Natural killer cell (primary cell): Measurements from ENCODE around the gene NELL2. TPM values are rescaled to one million over a fixed set of nuclear protein-coding genes. Genes with fewer than 3 reads are reported as not detected.

Experiments
- ATAC-seq, 3 donors: fragments of 150-1000 bp in 2 of 3; fragments of 200-7000 bp in 1 of 3; cut with Tn5 transposase; 1 replicate in 1 of 3; 2 replicates in 2 of 3; pipeline ENCODE4 v1.10.0; 2021; ENCODE audit warnings: mild to moderate bottlenecking in 2 of 3, moderate library complexity in 2 of 3
- DNase-seq, 2 donors: peaks; one replicate each; pipeline versions ENCODE4 v3.0.0 to v3.0.0-alpha.2; 2013 to 2021; ENCODE audit warnings: mixed read lengths in 1 of 2
- H3K27ac ChIP-seq: one replicate; pipeline ENCODE4 v1.5.1; 2013; ENCODE audit warnings: mild to moderate bottlenecking, low read length
- H3K27me3 ChIP-seq: one replicate; pipeline ENCODE4 v1.6.1; 2013; ENCODE audit warnings: low read length; ENCODE audit not compliant: control insufficient read depth, insufficient read depth
- H3K36me3 ChIP-seq: one replicate; pipeline ENCODE4 v1.6.1; 2013; ENCODE audit warnings: low read length; ENCODE audit not compliant: control insufficient read depth, insufficient read depth
- H3K4me1 ChIP-seq: one replicate; pipeline ENCODE4 v1.6.1; 2013; ENCODE audit warnings: low read length; ENCODE audit not compliant: control insufficient read depth, insufficient read depth
- H3K4me3 ChIP-seq: one replicate; pipeline ENCODE4 v1.5.1; 2013; ENCODE audit warnings: low read length
- H3K9me3 ChIP-seq: one replicate; pipeline ENCODE4 v1.6.1; 2013; ENCODE audit warnings: low read length; ENCODE audit not compliant: control insufficient read depth, insufficient read depth
- H3K27ac Mint-ChIP-seq, 2 donors: one replicate each; pipeline ENCODE4 v1.8.0; 2022; ENCODE audit warnings: mild to moderate bottlenecking in 2 of 2, mixed read lengths in 2 of 2, moderate library complexity in 1 of 2
- H3K27me3 Mint-ChIP-seq, 2 donors: one replicate each; pipeline ENCODE4 v1.8.0; 2022; ENCODE audit warnings: low read depth in 2 of 2, mixed read lengths in 2 of 2
- H3K36me3 Mint-ChIP-seq: one replicate; pipeline ENCODE4 v1.8.0; 2022; ENCODE audit warnings: mixed read lengths
- H3K4me1 Mint-ChIP-seq, 2 donors: one replicate each; pipeline ENCODE4 v1.8.0; 2022; ENCODE audit warnings: mixed read lengths in 2 of 2
- H3K4me3 Mint-ChIP-seq: one replicate; pipeline ENCODE4 v1.8.0; 2022; ENCODE audit warnings: mild to moderate bottlenecking, moderate library complexity, mixed read lengths
- H3K9me3 Mint-ChIP-seq, 2 donors: one replicate each; pipeline ENCODE4 v1.8.0; 2022; ENCODE audit warnings: mixed read lengths in 2 of 2
- WGBS: methylation state at CpG from one replicate; pipeline ENCODE4 v1.1.7; 2013; ENCODE audit warnings: missing lambda C conversion rate; ENCODE audit not compliant: insufficient coverage; 5-methylcytosine and 5-hydroxymethylcytosine counted together
- intact Hi-C: fragments of 100-400 bp; cut with micrococcal nuclease; formaldehyde crosslinking; loops from one replicate; pipeline ENCODE4 v1.14.2; 2022
- total RNA-seq, 4 donors: library from RNA; stranded (reverse); fragments of 120-200 nt in 1 of 4; gene quantifications; one replicate each; pipeline versions ENCODE4 v1.2.3 to v1.2.4, GENCODE V29; 2013 to 2022
- TF ChIP-seq, protein P1 (sequence below): fragments of 200-600 bp; IDR thresholded peaks from one replicate; pipeline ENCODE4 v1.8.0; 2022; ENCODE audit warnings: antibody characterized with exemption

NELL2 gene
- total RNA-seq, 3 donors from 2014 or later (not counting 1 experiment from before 2014, with no cell fraction given) = 5.8 to 15.3 (median 14.0) TPM

DNA sequence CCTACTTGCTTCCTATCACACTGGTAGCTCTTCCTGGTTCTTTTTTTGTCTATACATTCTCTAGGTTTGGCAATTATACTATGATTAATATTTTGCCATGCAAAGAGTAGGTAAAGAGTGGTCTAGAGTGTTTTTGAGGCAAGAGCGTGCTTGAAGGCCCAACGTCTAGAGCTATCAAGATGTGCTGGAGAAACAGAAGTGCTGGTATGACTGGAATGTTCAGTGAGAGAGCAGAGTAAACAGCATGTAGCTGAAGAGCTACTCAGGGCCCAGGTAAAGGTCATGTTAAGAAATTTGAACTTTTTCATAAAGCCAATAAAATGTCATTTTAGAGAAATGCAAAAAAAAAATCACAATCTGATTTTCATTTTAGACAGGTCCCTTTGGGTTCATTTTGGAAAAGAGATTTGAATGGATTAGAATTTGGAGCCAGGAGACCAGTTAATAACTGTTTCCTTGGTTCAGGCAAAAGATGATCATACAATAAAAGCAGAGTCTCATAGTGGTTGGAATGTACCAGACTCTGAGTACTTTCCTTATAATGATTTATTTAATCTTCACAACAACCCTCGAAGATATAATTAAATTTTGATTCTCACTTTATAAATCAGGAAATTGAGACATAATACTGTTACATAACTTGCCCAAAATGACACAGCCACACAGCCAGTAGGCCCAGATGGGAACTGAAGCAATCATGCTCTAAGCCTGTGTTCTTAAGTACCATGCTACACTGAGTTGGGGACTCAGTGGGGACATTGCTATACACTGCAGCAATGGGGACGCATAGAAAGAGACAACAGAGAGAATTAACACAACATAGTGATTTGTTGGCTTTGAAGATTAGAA lies 350.1 kb downstream of the NELL2 start:
- WGBS = 83% methylated on average over 4 of the region's 4 CpGs
- Mint-ChIP-seq H3K9me3 (peaks cover 3 to 5% of the 10 kb centered on the region in 2 donors), H3K27me3 (no peaks in the 10 kb centered on the region), H3K27ac (no peak overlapping the region), H3K36me3 (no peaks in the 10 kb centered on the region), H3K4me1 (no peaks in the 10 kb centered on the region), H3K4me3 (no peak overlapping the region)
- Histone ChIP-seq H3K27me3 (no peaks in the 10 kb centered on the region), H3K27ac (no peak overlapping the region), H3K4me1 (no peaks in the 10 kb centered on the region), H3K9me3 (no peaks in the 10 kb centered on the region), H3K4me3 (no peak overlapping the region), H3K36me3 (no peaks in the 10 kb centered on the region)
- DNase-seq (no peak), ATAC-seq (no peak)
- TF ChIP-seq, protein P1, sequence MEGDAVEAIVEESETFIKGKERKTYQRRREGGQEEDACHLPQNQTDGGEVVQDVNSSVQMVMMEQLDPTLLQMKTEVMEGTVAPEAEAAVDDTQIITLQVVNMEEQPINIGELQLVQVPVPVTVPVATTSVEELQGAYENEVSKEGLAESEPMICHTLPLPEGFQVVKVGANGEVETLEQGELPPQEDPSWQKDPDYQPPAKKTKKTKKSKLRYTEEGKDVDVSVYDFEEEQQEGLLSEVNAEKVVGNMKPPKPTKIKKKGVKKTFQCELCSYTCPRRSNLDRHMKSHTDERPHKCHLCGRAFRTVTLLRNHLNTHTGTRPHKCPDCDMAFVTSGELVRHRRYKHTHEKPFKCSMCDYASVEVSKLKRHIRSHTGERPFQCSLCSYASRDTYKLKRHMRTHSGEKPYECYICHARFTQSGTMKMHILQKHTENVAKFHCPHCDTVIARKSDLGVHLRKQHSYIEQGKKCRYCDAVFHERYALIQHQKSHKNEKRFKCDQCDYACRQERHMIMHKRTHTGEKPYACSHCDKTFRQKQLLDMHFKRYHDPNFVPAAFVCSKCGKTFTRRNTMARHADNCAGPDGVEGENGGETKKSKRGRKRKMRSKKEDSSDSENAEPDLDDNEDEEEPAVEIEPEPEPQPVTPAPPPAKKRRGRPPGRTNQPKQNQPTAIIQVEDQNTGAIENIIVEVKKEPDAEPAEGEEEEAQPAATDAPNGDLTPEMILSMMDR = no peak
- intact Hi-C loops = no loop called here

GRCh38 chr12:44523828-44524227 lies 352.3 kb downstream of the NELL2 start:
- no peaks in the 10 kb centered on the region for H3K27me3 Mint-ChIP-seq
- Histone ChIP-seq H3K4me3 (no peak overlapping the region), H3K36me3 (no peaks in the 10 kb centered on the region), H3K27ac (no peak overlapping the region), H3K27me3 (no peaks in the 10 kb centered on the region), H3K9me3 (no peaks in the 10 kb centered on the region), H3K4me1 (no peaks in the 10 kb centered on the region)
- TF ChIP-seq, protein P1 = no peak
- WGBS = 80% methylated on average over 2 of the region's 2 CpGs
- no peak for ATAC-seq
- H3K4me3 Mint-ChIP-seq = no peak overlapping the region
- peaks cover 3 to 5% of the 10 kb centered on the region in 2 donors for H3K9me3 Mint-ChIP-seq
- H3K27ac Mint-ChIP-seq = no peak overlapping the region
- intact Hi-C loops = no loop called here
- H3K4me1 Mint-ChIP-seq = no peaks in the 10 kb centered on the region
- no peaks in the 10 kb centered on the region for H3K36me3 Mint-ChIP-seq
- no peak for DNase-seq

GRCh38 chr12:44521702-44522101 lies 354.4 kb downstream of the NELL2 start:
- Mint-ChIP-seq H3K36me3 (no peaks in the 10 kb centered on the region), H3K9me3 (peaks cover 6 to 7% of the 10 kb centered on the region in 2 donors), H3K4me1 (no peaks in the 10 kb centered on the region), H3K27ac (no peak overlapping the region), H3K4me3 (no peak overlapping the region), H3K27me3 (no peaks in the 10 kb centered on the region)
- Histone ChIP-seq H3K4me3 (no peak overlapping the region), H3K4me1 (no peaks in the 10 kb centered on the region), H3K9me3 (no peaks in the 10 kb centered on the region), H3K27me3 (no peaks in the 10 kb centered on the region), H3K27ac (no peak overlapping the region), H3K36me3 (no peaks in the 10 kb centered on the region)
- WGBS = 77% methylated on average over 3 of the region's 3 CpGs
- TF ChIP-seq, protein P1 = no peak
- intact Hi-C loops = no loop called here
- no peak for DNase-seq
- no peak for ATAC-seq
